H1 (cell line): ENCODE measurements around the gene NCOA6. TPM values are rescaled to one million over a fixed set of nuclear protein-coding genes. Genes with fewer than 3 reads are reported as not detected.
A peak's percentile ranks its signal among the peaks of the same experiment; 100 is the strongest.

Source experiments
- ASH2L ChIP-seq: fragments of 200-600, 300-600 bp; sonication (generic); IDR thresholded peaks from one replicate; pipeline ENCODE4 v1.7.1; 2017; ENCODE audit warnings: low read length
- BACH1 ChIP-seq: IDR thresholded peaks from 2 replicates; pipeline ENCODE4 v1.6.1; 2012; ENCODE audit warnings: low read length, improper control_type of control experiment
- CHD1 ChIP-seq: IDR thresholded peaks from 2 replicates; pipeline ENCODE4 v1.6.1; 2012; ENCODE audit warnings: low read depth, low read length, improper control_type of control experiment
- CTCF ChIP-seq, 3 experiments: IDR thresholded peaks; 1 replicate in 2 of 3; 2 replicates in 1 of 3; pipeline versions ENCODE4 v1.5.1 to v1.6.1; 2011; ENCODE audit warnings: low read length in 3 of 3, mild to moderate bottlenecking in 3 of 3, inconsistent platforms in 2 of 3, low read depth in 1 of 3, moderate library complexity in 1 of 3; ENCODE audit not compliant: insufficient read depth in 1 of 3; ENCODE audit errors: control extremely low read depth in 1 of 3
- GTF2F1 ChIP-seq: IDR thresholded peaks from 2 replicates; pipeline ENCODE4 v1.6.1; 2012; ENCODE audit warnings: low read depth, low read length, improper control_type of control experiment, borderline replicate concordance
- MAFK ChIP-seq: IDR thresholded peaks from 2 replicates; pipeline ENCODE4 v1.6.1; 2012; ENCODE audit warnings: low read depth, mild to moderate bottlenecking, improper control_type of control experiment, low read length
- POLR2A ChIP-seq, 2 experiments: IDR thresholded peaks; 1 replicate in 1 of 2; 2 replicates in 1 of 2; pipeline ENCODE4 v1.6.1; 2011; ENCODE audit warnings: low read depth in 2 of 2, low read length in 2 of 2, mild to moderate bottlenecking in 2 of 2; ENCODE audit errors: control extremely low read depth in 1 of 2
- POU5F1 ChIP-seq: IDR thresholded peaks from 2 replicates; pipeline ENCODE4 v1.6.1; 2011; ENCODE audit warnings: low read depth, mild to moderate bottlenecking, low read length, moderate library complexity
- SIRT6 ChIP-seq: IDR thresholded peaks from one replicate; pipeline ENCODE4 v1.7.1; 2012; ENCODE audit warnings: low read length, inconsistent platforms
- SP4 ChIP-seq: IDR thresholded peaks from 2 replicates; pipeline ENCODE4 v1.6.1; 2012; ENCODE audit warnings: low read length, inconsistent platforms
- TAF1 ChIP-seq: IDR thresholded peaks from 2 replicates; pipeline ENCODE4 v1.6.1; 2011; ENCODE audit warnings: mild to moderate bottlenecking, low read depth, low read length
- TAF7 ChIP-seq: optimal IDR thresholded peaks from 2 replicates; pipeline ENCODE3; 2011; ENCODE audit warnings: low read depth, mild to moderate bottlenecking, inconsistent platforms, low read length, moderate library complexity, borderline replicate concordance
- TBP ChIP-seq: IDR thresholded peaks from 2 replicates; pipeline ENCODE4 v1.6.1; 2011; ENCODE audit warnings: low read depth, low read length, improper control_type of control experiment
- TCF12 ChIP-seq: IDR thresholded peaks from 2 replicates; pipeline ENCODE4 v1.6.1; 2011; ENCODE audit warnings: low read depth, mild to moderate bottlenecking, low read length
- TEAD4 ChIP-seq: IDR thresholded peaks from 2 replicates; pipeline ENCODE4 v1.6.1; 2012; ENCODE audit warnings: low read depth, low read length, inconsistent platforms, mixed read lengths
- polyA plus RNA-seq, 7 experiments: library from polyadenylated mRNA; depleted of rRNA in 3 of 7; stranded (reverse) in 5 of 7; unstranded in 2 of 7; fragments of >200 nt in 5 of 7; fragments of 200-250 nt in 2 of 7; gene quantifications; 1 replicate in 5 of 7; 2 replicates in 1 of 7; 4 replicates in 1 of 7; pipeline versions ENCODE4 v1.2.1 to v1.2.3, GENCODE V29; 2011 to 2013; ENCODE audit warnings: missing spikeins in 2 of 7, mixed read lengths in 2 of 7
- total RNA-seq: library from RNA; stranded (reverse); fragmentation: NEBNext Ultra II Directional; extraction: Animal tissue kit (Norgen Biotek cat#: 25700); gene quantifications from 2 replicates; pipeline ENCODE4 v1.2.1, GENCODE V29; 2021

NCOA6 gene
- total and polyA plus RNA-seq, 2 of the 8 experiments (the other 6 are each of a cell fraction or from before 2014, with no cell fraction given): 9.0 to 9.5 TPM

- no peak for TF ChIP-seq GTF2F1
- 0 out of 2 replicates have a peak, but pooled peaks have one; percentile 1 for TF ChIP-seq TEAD4
- no peak for TF ChIP-seq CHD1
- TF ChIP-seq TBP: peak; percentile 58; the same call in 1 of the 2 replicates
- TF ChIP-seq POU5F1: no peak
- peak; percentile 73 for TF ChIP-seq TAF7
- TF ChIP-seq SIRT6: no peak
- TF ChIP-seq POLR2A (IDR thresholded peaks at IDR 0.05; ENCODE audit: control extremely low read depth in 1 of 2, low read depth in 2 of 2, low read length in 2 of 2): peak in 1 of 2 experiments; percentile 56; a peak in 2 of 3 replicates
- peak in 1 of 3 experiments; percentile 16; a peak in 1 of 4 replicates for TF ChIP-seq CTCF (IDR thresholded peaks at IDR 0.05; ENCODE audit: control extremely low read depth in 1 of 3, insufficient read depth in 1 of 3, low read depth in 1 of 3, low read length in 3 of 3)
- TF ChIP-seq TCF12: no peak
- peak; percentile 58 for TF ChIP-seq SP4
- no peak for TF ChIP-seq BACH1
- peak; percentile 58 for TF ChIP-seq ASH2L
- TF ChIP-seq TAF1: peak; percentile 83
- TF ChIP-seq MAFK: no peak
- TF ChIP-seq, all 59 proteins: peak for 19
These were observed 483 bp downstream of the NCOA6 start (continued) for GRCh38 chr20:34824806-34825529.
